ENCODE data around the gene CHST7. TPM values are rescaled to one million over a fixed set of nuclear protein-coding genes. Genes with fewer than 3 reads are reported as not detected.

The CHST7 gene
- total and polyA plus RNA-seq, 10 of the 15 experiments (the other 5 are each of a cell fraction or from before 2014, with no cell fraction given): 0.58 to 11.0 (median 5.4) TPM

- H3K27me3 ChIP-seq (replicated peaks in 1 of 2; ENCODE audit: control insufficient read depth in 2 of 2, insufficient read depth in 2 of 2, low read length in 1 of 2): no peaks in the 10 kb centered on the region
- in situ Hi-C loops (cut with MboI) (loop anchor here (10.0 kb wide), 1 partner anchor 243 kb away; no protein-coding TSS in a partner anchor), intact Hi-C loops (cut with micrococcal nuclease; ENCODE audit: unreplicated experiment) (loop anchor here (10.0 kb wide), 1 partner anchor 413 kb away; no protein-coding TSS in a partner anchor)
- H3K9ac ChIP-seq (ENCODE audit: control insufficient read depth, insufficient read depth, low read length): no peak overlapping the region
- H3K79me2 ChIP-seq (ENCODE audit: control insufficient read depth, insufficient read depth, low read length): peaks cover 12% of the 10 kb centered on the region
- no peak overlapping the region for H3K4me3 ChIP-seq
- no peaks in the 10 kb centered on the region for H4K20me1 ChIP-seq (ENCODE audit: control insufficient read depth, insufficient read depth)
- H3K27ac ChIP-seq (ENCODE audit: control insufficient read depth, insufficient read depth): no peak overlapping the region
- 86% methylated on average over 8 of the region's 8 CpGs for WGBS (ENCODE audit: insufficient coverage, insufficient replicate concordance, low lambda C conversion rate, missing lambda C conversion rate)
- no peaks in the 10 kb centered on the region; the same call in 2 of the 3 replicates for H3K9me3 ChIP-seq (replicated peaks; ENCODE audit: control insufficient read depth, insufficient read depth, low read length)
- no peak for FAIRE-seq
- CTCF ChIA-PET: no interaction called here
- no peak for DNase-seq (ENCODE audit: low read depth, low spot score)
- peaks cover 0 to 4% of the 10 kb centered on the region in 2 experiments; a peak in 2 of 4 replicates for H3K36me3 ChIP-seq (ENCODE audit: control insufficient read depth in 2 of 2, insufficient read depth in 2 of 2, low read length in 1 of 2)
- RAD21 ChIA-PET (ENCODE audit: unreplicated experiment): interaction anchor here (0.8 kb wide), 1 partner anchor 26 kb away, joined by 3 read pairs; no protein-coding TSS in a partner anchor
- H3K4me1 ChIP-seq (ENCODE audit: control insufficient read depth, insufficient read depth, low read length): peaks cover 4% of the 10 kb centered on the region; the same call in 1 of the 2 replicates
- H2AFZ ChIP-seq (ENCODE audit: control insufficient read depth, low read depth, low read length): no peak overlapping the region
- BruUV-seq (replicated peaks): no TSS peak
- H3K4me2 ChIP-seq (ENCODE audit: control insufficient read depth, insufficient read depth): no peak overlapping the region
- ATAC-seq: no peak
- SMC1A ChIA-PET (ENCODE audit: uncharacterized antibody, unreplicated experiment): no interaction called here
- POLR2A ChIA-PET: no interaction called here
- TF ChIP-seq JUND (IDR thresholded peaks at IDR 0.05; ENCODE audit: low read depth, low read length) (no peak), REST (IDR thresholded peaks at IDR 0.05; ENCODE audit: low read depth, low read length) (no peak), CREB1 (IDR thresholded peaks at IDR 0.05; ENCODE audit: low read depth) (no peak), ZNF217 (IDR thresholded peaks at IDR 0.05) (no peak), ATF3 (IDR thresholded peaks at IDR 0.05; ENCODE audit: borderline replicate concordance, extremely low read depth, low read depth, low read length) (no peak), WRNIP1 (IDR thresholded peaks at IDR 0.05; ENCODE audit: borderline replicate concordance, low read depth, low read length) (no peak), NKRF (conservative IDR thresholded peaks at IDR 0.05) (no peak), TCF12 (IDR thresholded peaks at IDR 0.05; ENCODE audit: low read depth, low read length) (no peak), TBL1XR1 (IDR thresholded peaks at IDR 0.05; ENCODE audit: low read depth, low read length) (no peak), PRDM15 (CRISPR knock-in tag; IDR thresholded peaks at IDR 0.05) (no peak), NR2F1 (conservative IDR thresholded peaks at IDR 0.05) (no peak), BCL11A (IDR thresholded peaks at IDR 0.05; ENCODE audit: low read depth, low read length) (no peak), RUNX3 (IDR thresholded peaks at IDR 0.05; ENCODE audit: low read length) (no peak), MEF2A (IDR thresholded peaks at IDR 0.05; ENCODE audit: insufficient read depth, low read depth, low read length) (no peak)
Observed at GRCh38 chrX:46551494-46552128, 22.0 kb upstream of the CHST7 start.

All from GM12878 (cell line).